Dedifferentiated amniotic fluid mesenchymal stem cell (primary cell): ENCODE results near the gene ARHGEF40.

Experiments
- DNase-seq: peaks from one replicate; pipeline ENCODE4 v3.0.0-alpha.2; 2016; ENCODE audit errors: extremely low spot score

ARHGEF40 gene

GRCh38 chr14:21083565-21084325 is 13.6 kb downstream of the ARHGEF40 start:
- no peak for DNase-seq

- no peak for DNase-seq
Observed at GRCh38 chr14:21084396-21084795, 14.3 kb downstream of the ARHGEF40 start.

GRCh38 chr14:21084998-21085853 is 15.1 kb downstream of the ARHGEF40 start:
- DNase-seq: peak; percentile 84

- no peak for DNase-seq
Observed at GRCh38 chr14:21086908-21087293, 16.8 kb downstream of the ARHGEF40 start.

GRCh38 chr14:21087294-21088091 is 17.4 kb downstream of the ARHGEF40 start:
- peak; percentile 90 for DNase-seq

- DNase-seq: no peak
Observed at GRCh38 chr14:21088687-21089086, 18.6 kb downstream of the ARHGEF40 start.

GRCh38 chr14:21089271-21089670 is 19.2 kb downstream of the ARHGEF40 start:
- DNase-seq: no peak

- DNase-seq: no peak
Observed at GRCh38 chr14:21089877-21090193, 19.7 kb downstream of the ARHGEF40 start.

GRCh38 chr14:21090194-21090939 is 20.3 kb downstream of the ARHGEF40 start:
- no peak for DNase-seq

GRCh38 chr14:21090940-21091663 is 21.0 kb downstream of the ARHGEF40 start:
- DNase-seq: no peak

GRCh38 chr14:21091821-21092272 is 21.7 kb downstream of the ARHGEF40 start:
- no peak for DNase-seq

- DNase-seq: peak; percentile 39
Observed at GRCh38 chr14:21092273-21093011, 22.3 kb downstream of the ARHGEF40 start.

- DNase-seq: no peak
Observed at GRCh38 chr14:21093018-21093417, 22.9 kb downstream of the ARHGEF40 start.

- DNase-seq: no peak
Observed at GRCh38 chr14:21093769-21094681, 23.9 kb downstream of the ARHGEF40 start.

- DNase-seq: no peak
Observed at GRCh38 chr14:21095430-21096205, 25.5 kb downstream of the ARHGEF40 start.

- DNase-seq: no peak
Observed at GRCh38 chr14:21096438-21096837, 26.3 kb downstream of the ARHGEF40 start.

- no peak for DNase-seq
Observed at GRCh38 chr14:21096978-21097635, 27.0 kb downstream of the ARHGEF40 start.

- DNase-seq: no peak
Observed at GRCh38 chr14:21097636-21098075, 27.6 kb downstream of the ARHGEF40 start.
